Measurements from ENCODE around the gene HRG.

The HRG gene

GRCh38 chr3:186639778-186640472 lies 25.9 kb upstream of the HRG start, which contains the start of gene FETUB:
Gene FETUB, plus strand, starts transcription at chr3:186640399. Its CDS starts 62 bp downstream, at chr3:186640461.
- no peak for DNase-seq

GRCh38 chr3:186640473-186640818 lies 25.4 kb upstream of the HRG start:
- DNase-seq, result no peak

GRCh38 chr3:186640929-186641328 lies 24.9 kb upstream of the HRG start:
- no peak for DNase-seq

- DNase-seq, result no peak
Measured at GRCh38 chr3:186642014-186642413, 23.8 kb upstream of the HRG start.

GRCh38 chr3:186643493-186643892 lies 22.3 kb upstream of the HRG start:
- no peak for DNase-seq

- DNase-seq, result no peak
Measured at GRCh38 chr3:186644683-186645082, 21.1 kb upstream of the HRG start.

GRCh38 chr3:186646106-186646505 lies 19.7 kb upstream of the HRG start:
- DNase-seq, result no peak

GRCh38 chr3:186646841-186647240 lies 19.0 kb upstream of the HRG start:
- no peak for DNase-seq

GRCh38 chr3:186648851-186649250 lies 17.0 kb upstream of the HRG start:
- DNase-seq, result no peak

GRCh38 chr3:186651678-186652215 lies 14.1 kb upstream of the HRG start:
- no peak for DNase-seq

- DNase-seq, result no peak
Measured at GRCh38 chr3:186653080-186653707, 12.6 kb upstream of the HRG start.

GRCh38 chr3:186653984-186654383 lies 11.8 kb upstream of the HRG start:
- no peak for DNase-seq

GRCh38 chr3:186663361-186664118 lies 2.3 kb upstream of the HRG start:
- no peak for DNase-seq

- no peak for DNase-seq
Measured at GRCh38 chr3:186664119-186664495, 1.7 kb upstream of the HRG start.

GRCh38 chr3:186664506-186664905 lies 1.3 kb upstream of the HRG start:
- no peak for DNase-seq

- no peak for DNase-seq
Measured at GRCh38 chr3:186668426-186668825, 2.6 kb downstream of the HRG start.

GRCh38 chr3:186669378-186670084 lies 3.7 kb downstream of the HRG start:
- no peak for DNase-seq

- DNase-seq, result no peak
Measured at GRCh38 chr3:186670155-186670554, 4.3 kb downstream of the HRG start.

GRCh38 chr3:186671051-186671450 lies 5.2 kb downstream of the HRG start:
- DNase-seq, result no peak

GRCh38 chr3:186678604-186679003 lies 12.8 kb downstream of the HRG start:
- DNase-seq, result no peak

GRCh38 chr3:186679151-186679550 lies 13.3 kb downstream of the HRG start:
- DNase-seq, result no peak

- DNase-seq, result no peak
Measured at GRCh38 chr3:186680869-186681268, 15.1 kb downstream of the HRG start.

GRCh38 chr3:186682812-186683211 lies 17.0 kb downstream of the HRG start:
- DNase-seq, result no peak

Measured in activated CD8-positive, alpha-beta memory T cell treated with anti-CD3 and anti-CD28 coated beads, Interleukin-2, amount 50 U/mL, for 48 hours (primary cell).